Raji (cell line): ENCODE data around the gene TNFRSF12A.

ENCODE experiments used
- POLR2A ChIP-seq: IDR thresholded peaks from 2 replicates; pipeline ENCODE4 v1.6.1; 2011; ENCODE audit warnings: low read depth, low read length, control low read depth; ENCODE audit not compliant: insufficient read depth

The TNFRSF12A gene

DNA sequence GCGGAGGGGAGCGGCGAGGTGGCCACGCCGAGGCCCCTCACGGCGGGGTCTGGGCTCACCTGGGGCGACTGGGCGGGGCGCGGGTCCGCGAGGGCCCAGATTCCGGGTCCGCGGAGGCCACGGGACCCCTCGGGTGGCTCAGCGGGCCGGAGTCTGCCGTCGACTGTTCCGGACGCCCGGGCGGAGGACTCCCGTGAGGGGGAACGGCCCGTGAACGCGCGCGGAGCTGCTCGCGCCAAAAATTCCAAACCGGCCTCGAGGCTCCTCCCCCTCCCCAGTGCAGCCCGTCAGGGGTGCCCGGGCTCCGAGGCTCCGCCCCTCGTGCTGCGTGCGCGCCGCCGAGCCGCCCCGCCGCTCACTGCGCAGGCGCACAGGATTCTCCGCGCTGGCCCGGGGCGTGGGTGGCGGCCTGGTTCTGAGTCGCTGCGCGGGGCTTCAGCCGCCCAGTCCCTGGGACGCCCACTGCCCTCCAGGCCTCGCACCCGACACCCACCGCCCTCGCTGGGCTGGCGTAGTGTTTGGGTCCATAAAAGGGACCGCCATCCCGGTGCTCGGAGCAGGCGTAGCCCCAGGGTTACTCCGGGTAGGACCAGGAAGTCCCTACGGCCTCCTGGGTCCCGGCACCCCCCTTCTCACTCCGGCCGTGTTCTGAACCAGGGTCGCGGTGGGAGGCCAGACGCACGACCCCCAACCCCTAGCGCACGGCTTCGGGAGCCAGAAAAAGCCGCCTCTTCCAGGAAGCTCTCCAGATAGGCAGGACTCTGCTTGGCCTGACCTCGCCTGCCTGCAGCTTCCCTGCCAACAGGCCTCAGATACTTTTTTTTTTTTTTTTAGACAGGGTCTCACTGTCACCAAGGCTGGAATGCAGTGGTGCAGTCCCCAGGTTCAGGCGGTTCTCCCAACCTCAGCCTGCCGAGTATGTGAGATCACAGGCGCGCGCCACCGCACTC lies 39.7 kb upstream of the TNFRSF12A start, which contains the start of gene PKMYT1:
PKMYT1 (minus strand) TSS at position 220 of the 950 bp plus-strand sequence. CDS start 789 bp downstream, outside the sequence.
- TF ChIP-seq POLR2A: peak; percentile 96

DNA sequence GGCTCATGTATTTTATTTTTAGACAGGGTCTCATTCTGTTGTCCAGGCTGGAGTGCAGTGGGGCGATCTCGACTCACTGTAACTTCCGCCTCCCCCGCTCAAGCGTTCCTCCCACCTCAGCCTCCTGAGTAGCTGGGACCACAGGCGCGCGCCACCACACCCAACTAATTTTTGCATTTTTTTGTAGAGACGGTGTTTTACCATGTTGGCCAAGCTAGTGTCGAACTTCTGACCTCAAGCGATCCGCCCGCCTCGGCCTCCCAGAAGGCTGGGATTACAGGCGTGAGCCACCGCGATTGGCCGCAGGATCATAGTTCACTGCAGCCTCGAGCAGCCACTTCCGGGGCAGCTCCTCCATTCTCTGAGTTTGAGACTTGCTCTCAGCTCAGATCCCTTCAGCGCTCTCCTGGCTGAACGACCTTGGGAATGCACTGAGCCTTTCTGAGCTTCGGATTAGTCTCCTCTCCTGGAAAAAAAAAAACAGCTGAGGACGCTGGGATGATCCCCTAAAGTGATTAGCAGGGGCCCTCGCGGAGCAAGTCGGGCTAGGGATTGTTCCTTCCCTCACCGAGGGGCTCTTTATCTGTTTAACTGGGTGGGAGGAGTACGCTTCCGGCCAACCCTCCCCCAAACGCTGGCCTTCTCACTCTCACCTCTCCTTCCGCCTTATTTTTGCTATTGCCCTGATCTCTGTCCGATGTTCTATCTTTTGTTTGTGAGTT lies 38.8 kb upstream of the TNFRSF12A start:
- TF ChIP-seq POLR2A: no peak

DNA sequence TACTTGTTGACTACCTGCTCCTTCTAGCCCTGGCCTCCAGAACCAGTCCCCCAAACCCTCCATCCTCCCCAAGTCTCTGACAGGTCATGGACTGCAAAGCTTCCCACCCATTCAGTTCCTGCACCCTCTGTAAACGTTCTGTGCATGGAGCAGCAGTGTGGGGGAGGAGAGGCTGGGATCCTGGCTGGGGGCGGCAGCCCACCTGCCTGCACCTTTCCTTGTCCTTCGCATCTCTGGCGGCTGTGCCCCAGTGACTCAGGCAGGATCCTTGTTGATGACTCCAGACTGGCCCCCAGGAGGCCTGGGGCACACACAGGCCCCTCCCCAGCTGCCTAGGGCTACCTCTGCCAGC lies 38.3 kb upstream of the TNFRSF12A start:
- TF ChIP-seq POLR2A: 0 out of 2 replicates have a peak, but pooled peaks have one; percentile 21

DNA sequence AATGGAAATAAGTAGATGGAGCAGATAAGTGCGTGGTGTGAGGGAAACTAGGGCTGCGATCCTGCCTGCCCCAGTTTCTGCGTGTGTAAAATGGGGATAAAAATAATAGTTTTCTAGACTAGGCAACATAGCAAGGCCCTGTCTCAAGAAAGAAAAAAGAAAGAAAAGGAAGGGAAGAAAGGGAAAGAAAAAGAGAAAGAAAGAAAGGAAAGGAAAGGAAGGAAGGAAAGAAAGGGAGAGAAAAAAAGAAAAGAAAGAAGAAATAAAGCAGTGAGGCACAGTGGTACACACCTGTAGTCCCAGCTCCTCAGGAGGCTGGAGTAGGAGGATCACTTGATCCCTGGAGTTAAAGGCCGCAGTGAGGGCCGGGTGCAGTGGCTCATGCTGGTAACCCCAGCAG lies 37.8 kb upstream of the TNFRSF12A start:
- TF ChIP-seq POLR2A: no peak

DNA sequence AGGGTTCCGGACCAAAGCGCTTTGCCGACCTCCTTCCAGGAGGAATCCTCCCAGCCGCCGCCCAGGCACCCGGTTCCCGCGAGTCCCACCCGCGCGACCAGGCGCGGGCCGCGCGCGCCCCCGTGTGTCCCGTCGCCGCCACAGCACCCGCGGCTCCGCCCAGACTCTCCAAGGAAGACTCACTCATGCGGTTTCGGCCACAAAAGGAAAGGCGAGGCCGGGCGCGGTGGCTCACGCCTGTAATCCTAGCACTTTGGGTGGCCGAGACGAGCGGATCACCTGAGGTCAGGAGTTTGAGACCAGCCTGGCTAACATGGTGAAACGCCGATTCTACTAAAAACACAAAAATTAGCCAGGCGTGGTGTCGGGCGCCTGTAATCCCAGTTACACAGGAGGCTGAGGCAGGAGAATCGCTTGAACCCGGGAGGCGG lies 36.4 kb upstream of the TNFRSF12A start:
- no peak; the same call in 1 of the 2 replicates for TF ChIP-seq POLR2A

DNA sequence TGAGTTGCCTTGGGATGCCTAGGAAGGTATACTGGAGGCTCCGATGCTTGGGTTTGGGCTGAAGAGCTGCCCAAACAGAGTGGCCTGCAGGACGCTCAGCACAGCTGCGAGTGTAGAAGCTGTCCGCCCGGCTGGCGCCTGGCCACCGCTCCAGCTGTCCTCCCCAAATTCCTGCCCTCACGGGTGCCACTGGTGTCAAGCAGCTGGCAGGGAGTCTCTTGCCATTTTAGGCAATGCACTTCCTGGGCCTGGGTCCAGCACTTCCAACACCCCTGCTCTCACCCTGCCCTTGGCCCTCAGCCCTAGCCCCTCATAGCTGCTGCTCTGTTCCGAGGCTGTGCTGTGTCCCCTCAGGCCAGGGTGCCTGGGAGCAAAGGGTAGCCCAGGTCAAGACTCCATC lies 34.7 kb upstream of the TNFRSF12A start:
- TF ChIP-seq POLR2A: no peak

DNA sequence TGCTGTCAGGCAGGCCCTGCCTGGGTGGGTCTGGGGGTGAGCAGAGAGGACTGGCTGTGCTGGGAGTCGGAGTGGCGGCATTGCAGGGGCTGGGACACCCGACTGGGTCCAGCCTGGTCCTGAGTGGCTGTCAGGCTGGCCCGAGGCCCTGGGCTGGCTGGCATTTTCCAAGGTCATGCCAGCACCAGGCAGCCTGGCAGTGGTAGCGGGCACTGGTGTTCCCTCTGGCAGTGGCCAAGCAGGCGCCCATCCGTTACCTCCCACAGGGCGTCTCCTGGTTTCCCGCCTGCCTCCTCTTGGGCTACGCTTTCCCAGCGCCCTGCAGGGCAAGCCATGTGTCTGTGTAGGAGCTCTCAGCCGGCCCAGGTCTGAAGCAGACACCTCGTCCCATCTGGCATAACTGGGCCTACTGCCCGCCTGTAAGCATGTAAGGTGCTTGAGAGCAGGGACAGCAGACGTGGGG lies 34.2 kb upstream of the TNFRSF12A start:
- no peak for TF ChIP-seq POLR2A

DNA sequence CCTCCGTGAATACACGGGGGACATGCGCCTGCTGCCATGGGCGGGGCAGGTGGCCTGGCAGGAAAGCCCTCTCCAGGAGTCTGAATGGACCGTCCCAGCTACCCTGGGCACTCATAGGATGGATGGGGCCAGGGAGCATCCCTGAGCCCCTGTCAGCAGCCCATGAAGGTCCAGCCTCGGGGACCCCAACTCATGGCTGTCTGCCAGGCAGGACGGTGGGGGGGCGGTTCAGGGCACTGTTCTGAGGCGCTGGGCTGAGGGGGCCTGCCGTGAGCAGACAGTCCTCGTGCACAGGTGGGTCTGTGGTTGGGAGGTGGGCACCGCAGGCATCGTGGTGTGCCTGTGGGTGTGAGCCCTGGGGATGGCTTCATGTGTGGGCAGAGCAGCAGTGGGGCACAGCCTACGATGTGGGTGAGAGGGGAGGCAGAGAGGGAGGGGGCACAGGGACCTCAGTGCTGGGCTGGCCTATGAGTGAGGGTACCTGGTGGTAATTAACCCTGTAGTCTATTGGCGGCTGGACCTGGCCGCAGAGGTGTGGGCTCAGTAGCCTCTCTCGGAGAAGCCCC lies 33.5 kb upstream of the TNFRSF12A start:
- TF ChIP-seq POLR2A: no peak

DNA sequence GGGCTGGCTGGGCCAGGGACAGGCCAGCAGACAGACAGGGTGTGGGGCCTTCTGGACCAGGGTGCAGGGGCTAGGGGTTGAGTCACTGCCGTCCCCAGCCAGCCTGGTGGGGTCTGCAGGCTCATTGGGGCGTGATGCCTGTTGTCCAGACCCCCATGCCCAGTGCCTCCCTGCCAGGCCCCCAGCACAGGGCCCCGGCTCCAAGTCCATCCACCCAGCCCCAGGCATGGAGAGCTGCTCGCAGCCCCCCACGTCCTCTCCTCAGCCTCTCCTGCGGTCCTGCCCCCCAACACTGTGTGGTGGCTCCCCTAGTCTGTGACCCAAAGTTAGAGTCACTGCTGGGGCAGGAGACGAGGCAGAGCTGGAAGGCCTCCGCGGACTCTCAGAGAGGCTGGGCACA lies 32.9 kb upstream of the TNFRSF12A start:
- no peak for TF ChIP-seq POLR2A

DNA sequence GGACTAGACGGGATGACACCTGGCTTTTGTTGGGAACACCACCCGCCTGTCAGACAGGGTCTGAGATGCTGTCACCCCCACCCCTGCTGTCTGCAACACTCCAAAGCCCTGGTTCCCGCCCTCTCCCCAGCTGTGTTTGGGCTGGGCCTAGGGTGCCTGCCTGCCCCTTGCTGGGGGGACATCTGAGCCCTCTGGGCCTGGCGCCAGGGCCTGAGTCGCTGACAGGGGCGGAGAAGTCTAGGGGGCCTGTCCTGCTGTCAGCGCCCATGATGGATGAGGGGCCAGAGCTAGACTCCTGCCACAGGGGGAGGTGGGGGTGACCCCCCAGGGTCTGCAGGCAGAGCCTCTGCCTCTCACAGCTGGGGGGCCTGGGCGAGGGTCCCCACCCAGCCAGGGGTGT lies 32.3 kb upstream of the TNFRSF12A start:
- TF ChIP-seq POLR2A: no peak

DNA sequence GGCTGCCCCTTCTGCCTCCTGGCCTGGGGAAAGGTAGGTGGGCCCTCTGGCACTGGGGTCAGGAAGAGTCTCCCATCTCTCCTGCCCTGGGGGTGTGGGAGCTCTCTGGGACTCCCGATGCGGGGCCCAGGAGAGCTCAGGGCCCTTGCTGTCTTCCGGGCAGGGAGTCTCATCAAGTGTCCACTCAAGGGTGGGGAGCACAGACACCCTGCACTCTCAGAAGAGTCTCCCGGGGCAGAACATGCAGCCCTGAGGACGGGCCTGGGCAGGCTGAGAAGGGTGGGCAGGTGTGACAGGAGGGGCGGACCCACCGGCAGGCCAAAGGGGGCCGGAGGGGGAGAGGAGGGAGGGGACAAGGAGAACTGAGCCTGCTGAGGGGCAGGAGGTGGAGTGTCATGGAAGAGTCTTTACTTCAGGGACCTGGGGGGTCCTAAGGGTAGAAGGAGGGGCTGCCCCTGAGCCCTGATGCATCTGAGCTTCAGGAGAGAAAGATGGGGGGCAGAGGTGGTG lies 31.5 kb upstream of the TNFRSF12A start:
- no peak for TF ChIP-seq POLR2A

DNA sequence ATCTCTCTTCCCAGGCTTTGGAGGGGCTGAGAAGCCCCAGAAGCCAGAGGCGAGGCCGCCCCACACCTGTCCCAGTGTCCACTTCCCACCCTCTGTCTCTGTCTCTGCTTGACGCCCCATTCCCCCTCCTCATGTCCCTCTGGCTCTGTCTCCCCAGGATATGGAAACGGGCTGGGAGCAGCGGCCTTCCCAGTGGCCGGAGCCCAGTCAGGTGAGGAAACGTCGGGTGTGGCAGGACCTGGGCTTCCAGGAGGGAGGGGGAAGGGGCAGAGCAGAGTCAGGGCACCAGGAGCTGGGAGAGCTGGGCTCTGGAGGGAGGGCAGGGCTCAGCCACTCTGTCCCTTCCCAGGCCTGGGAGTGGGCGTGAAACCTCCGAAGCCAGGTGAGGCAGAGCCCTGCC lies 29.3 kb upstream of the TNFRSF12A start:
- TF ChIP-seq POLR2A: no peak

DNA sequence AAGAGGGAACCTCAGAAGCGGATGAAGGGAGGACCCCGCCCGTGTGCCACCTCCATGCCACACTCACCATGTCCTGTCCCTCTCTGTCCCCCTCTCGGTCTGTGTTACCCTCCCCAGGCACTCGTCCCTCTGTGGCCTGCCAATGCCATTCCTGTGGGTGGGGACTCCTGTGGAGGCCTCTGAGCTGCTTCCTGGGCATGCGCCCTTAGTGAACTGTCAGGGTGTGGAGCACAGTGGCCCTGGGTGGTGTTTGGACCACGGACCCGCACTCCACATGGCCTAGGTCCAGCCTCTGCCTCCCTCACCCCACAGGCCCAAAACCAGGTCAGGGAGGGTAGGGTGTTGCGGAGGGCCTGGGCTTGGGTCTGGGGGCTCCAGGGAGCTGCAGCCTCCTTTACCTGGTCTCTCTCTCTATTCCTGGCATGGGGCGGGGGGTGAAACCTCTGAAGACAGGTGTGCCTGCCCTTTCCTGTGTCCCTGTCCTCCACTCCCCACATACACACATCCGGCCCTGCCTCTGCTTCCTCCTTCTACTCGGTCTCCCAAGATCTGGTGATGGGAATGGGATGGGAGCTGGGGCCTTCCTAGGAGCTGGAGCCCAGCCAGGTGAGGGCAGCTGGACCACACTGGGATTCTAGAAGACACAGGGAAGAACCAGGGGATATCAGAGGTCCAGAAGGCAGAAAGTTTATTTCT lies 28.5 kb upstream of the TNFRSF12A start:
- TF ChIP-seq POLR2A: no peak

DNA sequence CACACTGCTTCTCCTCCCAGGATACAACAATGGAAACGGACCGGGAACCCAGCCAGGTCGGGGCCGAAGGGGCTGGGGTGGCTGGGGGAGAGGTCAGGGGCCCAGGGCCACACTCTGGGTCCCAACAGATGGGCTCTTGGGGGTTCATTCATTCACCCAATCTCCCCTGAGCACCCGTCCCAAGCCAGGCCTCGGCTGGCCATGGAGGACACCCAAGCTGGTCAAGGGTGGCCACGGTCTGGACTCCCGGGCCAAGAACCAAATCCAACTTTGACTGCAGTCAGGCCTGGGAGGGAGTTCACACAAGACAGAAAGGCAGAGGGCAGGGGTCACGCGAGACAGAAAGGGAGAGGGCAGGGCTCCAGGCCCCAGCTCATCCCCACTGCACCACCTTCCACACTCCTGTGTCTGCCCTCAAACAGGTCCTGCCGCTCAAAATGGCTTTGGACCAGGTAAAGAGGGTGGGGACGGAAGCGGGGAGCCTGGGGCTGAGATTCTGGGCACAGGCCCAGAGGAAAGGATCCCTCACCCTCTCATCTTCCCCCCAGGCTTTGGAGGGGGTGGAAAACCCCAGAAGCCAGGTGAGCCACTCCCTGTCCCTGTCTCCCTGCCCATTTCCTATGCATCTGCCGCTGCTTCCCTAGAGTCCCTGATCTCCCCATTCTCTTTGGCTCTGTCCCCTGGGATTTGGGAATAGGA lies 27.6 kb upstream of the TNFRSF12A start:
- no peak for TF ChIP-seq POLR2A
